DMS53 treated with DMSO at 0.1 percent for 48 hours (cell line): ENCODE data around the gene SLC12A7.

Experiments used
- DNase-seq: peaks from one replicate; lab custom pipeline; 2025; ENCODE audit not compliant: unreplicated experiment; lab: John Stamatoyannopoulos, UW

The SLC12A7 gene

DNA sequence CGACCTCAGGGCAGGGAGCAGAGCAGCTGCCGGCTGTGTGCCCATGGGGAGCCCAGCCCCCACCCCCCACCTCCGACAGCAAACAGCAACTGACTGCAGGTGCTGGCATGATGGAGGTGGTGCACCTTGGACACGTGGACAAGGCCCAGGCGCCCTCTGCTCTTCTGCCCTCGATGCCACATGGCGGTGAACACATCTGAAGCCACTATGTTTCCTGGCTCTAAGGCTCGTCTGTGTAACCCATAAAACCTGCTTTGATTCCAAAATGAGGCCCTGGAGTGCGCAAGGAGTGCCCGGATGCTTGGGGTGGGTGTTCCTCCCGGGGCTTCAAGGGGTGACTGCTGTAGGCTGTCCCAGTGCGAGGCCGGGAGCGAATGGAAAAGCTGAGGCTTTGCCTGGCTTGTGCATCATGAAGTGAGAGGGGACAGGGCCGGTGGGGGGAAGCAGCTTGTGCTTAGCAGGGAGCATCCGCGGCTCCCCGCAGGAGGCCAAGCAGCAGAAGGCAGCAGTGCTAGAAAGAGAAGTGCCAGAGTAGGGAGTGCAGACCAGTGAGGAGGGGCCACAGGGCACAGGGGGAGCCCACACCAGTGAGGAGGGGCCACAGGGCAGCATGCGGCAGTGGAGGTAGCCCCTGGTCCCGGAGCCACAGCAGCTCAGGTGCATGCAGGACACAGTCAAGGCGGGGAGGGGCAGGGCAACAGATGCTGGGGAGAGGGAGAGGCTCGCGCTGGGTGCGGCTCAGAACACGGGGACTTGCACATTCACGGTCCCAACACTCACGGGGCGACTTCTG lies 73.2 kb downstream of the SLC12A7 start:
- no peak for DNase-seq

DNA sequence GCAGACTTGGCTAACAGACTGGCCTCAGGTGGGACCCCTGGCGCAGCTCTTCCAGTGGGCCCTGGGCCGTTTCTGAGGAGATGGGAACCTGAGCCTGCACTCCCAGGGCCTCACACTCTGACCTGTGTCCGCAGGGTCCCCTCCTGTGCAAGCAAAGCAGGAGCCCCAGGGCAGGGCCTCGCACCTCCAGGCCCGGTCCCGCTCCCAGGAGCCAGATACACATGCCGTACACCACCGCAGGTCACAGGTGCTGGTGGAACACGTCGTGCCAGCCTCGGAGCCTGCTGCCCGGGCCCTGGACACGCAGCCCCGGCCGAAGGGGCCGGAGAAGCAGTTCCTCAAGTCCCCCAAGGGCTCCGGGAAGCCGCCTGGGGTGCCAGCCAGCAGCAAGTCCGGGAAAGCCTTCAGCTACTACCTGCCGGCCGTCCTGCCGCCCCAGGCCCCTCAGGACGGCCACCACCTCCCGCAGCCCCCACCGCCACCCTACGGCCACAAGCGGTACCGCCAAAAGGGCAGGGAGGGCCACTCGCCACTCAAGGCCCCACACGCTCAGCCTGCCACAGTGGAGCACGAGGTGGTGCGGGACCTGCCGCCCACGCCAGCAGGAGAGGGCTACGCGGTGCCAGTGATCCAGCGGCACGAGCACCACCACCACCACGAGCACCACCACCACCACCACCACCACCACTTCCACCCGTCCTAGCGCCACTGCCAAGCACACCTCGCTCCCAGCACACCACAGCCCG lies 74.0 kb downstream of the SLC12A7 start:
- DNase-seq, result no peak

DNA sequence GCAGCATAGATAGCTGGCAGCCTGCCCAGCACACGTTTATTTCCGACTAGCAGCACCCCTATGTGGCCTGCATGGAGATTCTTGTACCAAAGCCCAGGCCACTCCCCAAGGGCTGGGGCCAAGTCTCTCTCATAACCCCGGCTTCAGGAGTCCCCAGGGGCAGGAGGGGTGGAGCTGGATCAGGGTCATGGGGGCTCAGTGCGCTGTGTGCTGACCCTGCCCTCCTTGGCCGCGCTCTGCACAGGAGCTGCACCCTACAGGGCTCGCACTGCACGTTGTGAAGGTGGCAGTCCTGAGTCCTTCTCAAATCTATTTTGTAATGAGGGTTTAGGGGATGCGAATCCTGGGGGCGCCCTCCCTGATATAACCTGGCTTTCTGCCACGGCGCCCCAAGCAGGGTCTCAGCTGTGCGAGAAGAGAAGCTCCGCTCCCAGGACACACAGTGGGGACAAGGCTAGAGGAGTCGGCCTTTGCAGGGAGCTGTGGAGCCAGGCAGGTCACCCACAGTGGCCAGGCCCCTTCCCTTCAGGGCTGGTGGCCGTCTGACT lies 74.7 kb downstream of the SLC12A7 start:
- no peak for DNase-seq

DNA sequence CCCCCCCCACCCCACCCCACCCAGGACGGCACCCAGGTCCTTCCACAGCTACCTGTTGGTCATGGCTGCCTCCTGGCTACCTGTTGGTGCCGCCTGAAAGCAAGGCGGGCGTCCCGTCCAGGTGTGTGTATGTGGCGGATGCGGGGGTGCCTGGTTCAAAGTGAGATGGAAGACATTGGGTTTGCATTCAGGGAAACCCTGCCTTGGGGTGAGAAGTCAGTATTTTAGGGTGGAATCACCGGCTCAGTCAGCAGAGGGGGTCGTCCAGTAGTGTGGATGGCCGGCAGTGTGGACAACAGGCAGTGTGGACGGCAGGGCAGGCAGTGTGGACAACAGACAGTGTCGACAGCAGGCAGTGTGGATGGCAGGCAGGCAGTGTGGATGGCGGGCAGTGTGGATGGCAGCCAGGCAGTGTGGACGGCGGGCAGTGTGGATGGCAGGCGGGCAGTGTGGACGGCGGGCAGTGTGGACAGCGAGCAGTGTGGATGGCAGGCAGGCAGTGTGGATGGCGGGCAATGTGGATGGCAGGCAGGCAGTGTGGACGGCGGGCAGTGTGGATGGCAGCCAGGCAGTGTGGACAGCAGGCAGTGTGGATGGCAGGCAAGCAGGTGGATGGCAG lies 75.2 kb downstream of the SLC12A7 start:
- DNase-seq, result no peak

DNA sequence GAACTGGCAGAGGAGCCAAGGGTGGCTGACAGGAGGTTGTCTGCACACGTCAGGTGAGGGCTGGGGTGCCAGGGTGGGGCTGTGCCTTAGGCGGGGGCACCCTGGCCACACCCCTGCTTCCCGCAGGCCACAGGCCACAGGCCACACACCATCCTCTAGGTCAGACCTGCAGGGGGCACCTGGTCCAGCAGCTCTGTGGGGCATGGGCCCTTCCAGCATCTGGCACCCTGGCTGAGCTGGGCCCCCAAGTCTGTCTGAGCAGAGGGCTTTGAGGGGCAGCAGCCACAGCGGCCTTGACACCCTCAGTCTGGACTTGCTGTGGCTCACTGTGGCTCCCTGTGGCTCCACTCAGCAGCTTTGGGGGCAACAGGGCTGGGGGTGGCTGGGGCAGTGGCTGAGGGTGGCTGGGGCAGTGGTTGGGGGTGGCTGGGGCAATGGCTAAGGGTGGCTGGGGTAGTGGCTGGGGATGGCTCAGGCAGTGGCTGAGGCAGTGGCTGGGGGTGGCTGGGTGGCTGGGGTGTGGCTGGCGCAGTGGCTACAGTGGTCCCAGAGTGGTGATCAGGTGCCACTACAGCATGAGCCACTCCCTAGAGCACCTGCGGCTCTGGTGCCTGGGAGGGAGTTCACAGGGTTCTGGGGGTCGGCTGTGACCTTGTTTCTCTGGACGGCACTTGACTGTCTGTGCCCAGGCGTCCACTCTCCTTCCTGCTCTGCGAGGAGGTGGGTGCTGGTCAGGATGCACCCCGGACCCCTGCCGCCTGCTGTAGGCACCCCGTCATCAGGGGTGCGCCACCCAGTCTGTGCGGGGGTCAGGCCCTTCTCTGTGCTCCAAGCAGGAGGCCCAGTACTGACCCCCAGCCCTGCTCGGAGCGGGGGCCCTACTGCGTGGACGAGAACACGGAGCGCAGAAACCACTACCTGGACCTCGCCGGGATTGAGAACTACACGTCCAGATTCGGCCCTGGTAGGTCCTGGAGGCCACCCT lies 76.2 kb downstream of the SLC12A7 start:
- no peak for DNase-seq

DNA sequence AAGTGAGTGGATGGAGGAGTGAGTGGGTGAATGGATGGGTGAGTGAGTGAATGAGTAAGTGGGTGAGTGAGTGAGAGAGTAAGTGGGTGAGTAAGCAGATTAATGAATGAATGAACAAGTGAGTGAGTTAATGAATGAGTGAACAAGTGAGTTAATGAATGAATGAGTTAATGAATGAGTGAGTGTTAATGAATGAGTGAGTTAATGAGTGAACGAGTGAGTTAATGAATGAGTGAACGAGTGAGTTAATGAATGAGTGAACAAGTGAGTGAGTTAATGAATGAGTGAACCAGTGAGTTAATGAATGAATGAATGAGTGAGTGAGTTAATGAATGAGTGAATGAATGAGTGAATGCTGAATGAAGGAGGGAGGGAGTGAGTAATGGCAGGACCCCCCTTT lies 76.9 kb downstream of the SLC12A7 start:
- no peak for DNase-seq

DNA sequence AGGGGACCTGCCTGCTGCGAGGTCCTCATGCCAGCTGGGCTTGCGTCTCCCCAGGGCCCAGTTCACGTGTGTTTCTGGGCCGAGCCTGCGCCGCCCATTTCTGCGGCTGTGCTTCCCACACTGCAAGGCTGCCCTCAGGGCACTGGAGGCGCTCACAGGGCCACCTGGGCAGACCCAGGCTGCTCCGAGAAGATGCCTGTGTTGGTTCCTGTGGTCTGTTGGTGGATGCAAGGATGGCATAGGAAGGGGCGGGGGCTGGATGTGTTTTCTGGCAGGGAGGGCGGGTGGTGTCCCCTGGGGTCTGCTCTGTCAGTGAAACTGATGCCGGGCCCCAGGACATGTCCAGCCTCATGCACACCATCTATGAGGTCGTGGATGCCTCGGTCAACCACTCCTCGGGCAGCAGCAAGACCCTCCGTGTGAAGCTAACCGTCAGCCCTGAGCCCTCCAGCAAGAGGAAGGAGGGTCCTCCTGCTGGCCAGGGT lies 77.4 kb downstream of the SLC12A7 start:
- DNase-seq, result no peak

DNA sequence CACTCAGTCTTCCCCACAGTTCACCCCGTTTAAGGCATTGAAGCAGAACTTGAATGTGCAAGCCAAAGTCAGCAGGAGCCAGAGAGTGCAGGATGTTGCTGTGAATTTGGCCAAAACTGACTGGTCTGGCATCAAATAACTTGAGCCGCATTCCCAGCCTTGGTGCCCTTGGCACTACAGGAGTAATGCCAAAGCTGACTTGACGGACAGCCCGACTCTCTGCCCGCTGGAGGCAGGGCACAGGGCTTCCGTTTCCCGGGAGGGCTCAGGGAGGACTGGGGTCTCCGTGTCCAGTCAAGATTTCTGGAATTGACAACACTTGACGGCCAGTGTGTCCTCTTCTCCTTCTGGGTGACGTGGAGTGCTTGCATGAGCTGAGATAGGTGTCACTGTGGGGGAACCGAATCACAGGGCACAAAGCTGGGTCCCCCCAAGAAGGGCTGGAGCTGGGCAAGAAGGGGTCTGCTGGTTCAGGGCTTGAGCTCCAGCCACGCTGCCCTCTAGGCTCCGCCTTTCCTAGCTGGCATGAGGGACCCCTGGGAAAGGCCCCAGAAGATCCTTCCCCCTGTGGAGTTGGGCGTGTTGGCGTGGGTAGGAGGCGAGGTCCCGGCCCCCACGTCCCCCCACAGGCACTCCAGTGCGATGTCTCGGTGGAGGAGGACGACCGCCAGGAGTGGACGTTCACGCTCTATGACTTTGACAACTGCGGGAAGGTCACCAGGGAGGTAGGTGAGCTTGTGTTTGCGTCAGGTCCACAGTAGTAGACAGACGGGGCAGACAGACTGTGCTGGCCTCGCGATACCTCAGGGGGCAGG lies 78.0 kb downstream of the SLC12A7 start:
- DNase-seq, result no peak

DNA sequence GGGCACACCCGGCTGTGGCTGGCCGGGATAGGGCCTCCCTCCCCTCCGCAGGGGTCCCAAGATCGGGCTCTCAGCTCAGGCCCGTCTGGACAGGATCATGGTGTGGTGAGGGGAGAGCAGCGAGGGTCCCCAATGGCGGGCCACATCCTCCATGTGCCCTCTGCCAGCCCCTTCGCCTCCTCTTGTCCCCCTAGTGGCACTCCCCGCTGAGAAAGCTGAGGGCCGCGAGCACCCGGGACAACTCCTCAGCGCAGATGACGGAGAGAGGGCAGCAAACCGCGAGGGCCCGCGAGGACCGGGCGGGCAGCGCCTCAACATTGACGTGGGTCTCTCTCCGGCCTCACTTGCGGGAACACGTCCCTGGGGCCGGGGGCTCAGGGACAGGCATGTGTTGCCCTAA lies 78.7 kb downstream of the SLC12A7 start:
- DNase-seq, result no peak

DNA sequence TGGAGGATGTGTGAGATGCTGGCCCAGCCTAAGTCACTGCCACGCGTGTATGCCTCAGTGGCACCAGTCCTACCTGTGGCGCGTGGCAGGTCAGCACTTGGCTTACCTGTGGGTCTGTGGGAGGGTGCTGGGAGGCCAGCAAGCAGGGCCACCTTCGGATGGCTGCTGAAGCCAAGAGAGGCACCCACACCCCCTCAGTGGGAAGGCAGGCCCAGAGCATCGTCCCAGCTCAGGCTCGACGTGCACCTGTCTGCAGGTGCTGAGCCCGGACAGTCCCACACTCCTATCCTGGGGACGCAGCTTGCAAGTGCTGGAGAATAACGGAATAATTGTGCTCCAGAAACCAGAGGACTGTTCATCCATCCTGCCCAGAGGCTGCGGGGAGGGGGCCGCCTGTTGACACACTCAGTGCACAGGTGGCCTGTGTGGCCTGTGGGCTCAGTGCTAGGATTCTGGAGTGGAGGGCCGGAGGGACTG lies 79.3 kb downstream of the SLC12A7 start:
- no peak for DNase-seq

DNA sequence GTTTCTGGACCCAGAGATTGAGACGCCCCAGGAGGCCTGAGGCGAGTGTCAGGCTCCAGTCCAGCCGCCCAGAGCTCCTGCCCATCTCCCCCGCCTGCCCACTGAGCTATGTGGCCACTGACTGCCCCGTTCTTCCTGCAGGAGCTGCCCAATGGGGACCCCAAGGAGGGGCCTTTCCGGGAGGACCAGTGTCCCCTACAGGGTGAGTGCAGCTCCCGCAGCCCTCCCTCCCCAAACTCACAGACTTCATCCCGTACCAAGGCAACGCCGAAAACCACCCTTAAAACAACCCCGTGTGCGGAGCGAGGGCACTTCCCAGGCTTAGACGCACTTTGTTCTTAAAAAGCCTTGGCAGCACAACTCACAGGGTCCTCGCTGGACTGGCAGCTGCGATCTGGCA lies 79.9 kb downstream of the SLC12A7 start:
- DNase-seq, result no peak

DNA sequence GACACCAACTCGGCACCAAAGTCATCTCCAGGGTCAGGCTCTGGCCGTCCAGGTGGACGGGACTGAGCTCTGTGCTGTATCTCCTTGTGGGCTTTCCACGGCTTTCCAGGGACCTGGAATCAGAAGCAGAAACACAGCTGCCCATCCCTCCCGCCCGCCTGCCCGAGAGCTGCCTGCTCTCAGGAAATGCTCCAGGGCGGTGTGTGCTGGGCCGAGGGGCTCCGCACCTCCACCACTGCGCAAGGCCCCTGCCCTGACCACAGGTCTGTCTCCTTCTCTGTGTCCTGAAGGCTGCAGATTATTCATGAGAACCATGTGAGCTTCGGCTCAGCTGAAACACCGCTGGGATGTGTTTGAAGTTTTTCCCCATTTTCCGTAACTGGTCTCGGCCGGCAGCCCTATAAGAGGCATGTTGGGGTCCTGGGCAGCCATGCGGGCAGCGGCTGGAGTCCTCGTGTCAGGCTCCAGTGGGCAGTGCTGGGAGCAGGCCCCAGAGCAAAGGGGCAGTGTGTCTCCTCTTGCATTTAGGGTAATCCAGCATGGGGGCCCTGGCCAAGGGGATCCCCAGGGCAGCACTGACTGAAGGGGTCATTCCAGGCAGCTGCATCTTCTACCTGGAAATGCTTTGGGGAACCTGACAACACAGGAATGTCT lies 80.4 kb downstream of the SLC12A7 start:
- DNase-seq, result no peak

DNA sequence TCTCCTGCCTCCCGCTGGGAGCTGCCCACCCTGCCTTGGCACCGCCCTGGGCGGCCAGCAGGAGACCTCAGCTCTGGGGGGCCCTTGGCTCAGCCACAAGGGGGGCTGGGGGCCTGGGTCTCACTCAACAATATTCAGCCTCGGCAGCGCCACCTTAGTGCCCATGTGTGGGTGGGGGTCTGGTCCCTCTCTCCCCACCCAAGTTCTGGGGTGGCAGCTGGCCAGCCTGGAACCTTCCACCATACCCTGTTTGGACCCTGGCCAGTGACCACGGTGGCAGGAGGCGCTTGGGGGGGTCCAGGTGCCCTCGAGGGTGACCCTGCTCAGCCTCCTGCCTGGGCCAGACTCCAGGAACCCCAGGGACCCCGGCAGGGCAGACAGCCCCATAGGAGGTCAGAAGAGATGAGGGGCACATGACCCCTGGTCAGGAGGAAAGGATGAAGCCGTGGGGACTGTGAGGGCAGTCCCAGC lies 81.0 kb downstream of the SLC12A7 start:
- no peak for DNase-seq

DNA sequence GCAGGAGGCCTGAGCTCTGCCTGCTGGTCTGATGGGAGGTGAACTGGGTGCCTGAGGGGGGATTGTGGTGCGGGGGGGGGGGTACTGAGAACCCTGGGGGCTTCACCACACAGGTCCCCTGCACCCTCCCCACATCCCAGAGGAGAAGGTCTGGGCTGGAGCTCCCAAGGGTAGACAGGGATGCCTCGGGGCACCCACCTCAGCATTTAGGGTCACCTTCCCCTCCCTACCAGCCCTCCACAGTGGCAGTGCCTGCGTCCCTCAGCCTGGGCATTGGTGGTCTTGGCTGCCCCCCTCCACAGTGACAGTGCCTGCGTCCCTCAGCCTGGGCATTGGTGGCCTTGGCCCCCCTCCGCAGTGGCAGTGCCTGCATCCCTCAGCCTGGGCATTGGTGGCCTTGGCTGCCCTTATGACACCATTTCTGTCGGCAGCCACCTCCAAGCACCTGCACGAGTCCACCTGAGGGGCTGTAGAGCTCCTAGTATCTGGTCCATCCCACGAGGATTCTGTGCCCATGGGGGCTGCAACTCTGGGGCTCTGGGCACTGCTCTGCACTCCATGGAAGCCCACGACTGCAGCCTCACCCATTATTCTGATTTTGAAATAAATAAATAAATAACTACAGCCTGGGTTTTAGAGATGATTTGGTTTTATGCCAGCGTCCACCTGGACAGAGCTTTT lies 81.8 kb downstream of the SLC12A7 start:
- DNase-seq, result no peak

DNA sequence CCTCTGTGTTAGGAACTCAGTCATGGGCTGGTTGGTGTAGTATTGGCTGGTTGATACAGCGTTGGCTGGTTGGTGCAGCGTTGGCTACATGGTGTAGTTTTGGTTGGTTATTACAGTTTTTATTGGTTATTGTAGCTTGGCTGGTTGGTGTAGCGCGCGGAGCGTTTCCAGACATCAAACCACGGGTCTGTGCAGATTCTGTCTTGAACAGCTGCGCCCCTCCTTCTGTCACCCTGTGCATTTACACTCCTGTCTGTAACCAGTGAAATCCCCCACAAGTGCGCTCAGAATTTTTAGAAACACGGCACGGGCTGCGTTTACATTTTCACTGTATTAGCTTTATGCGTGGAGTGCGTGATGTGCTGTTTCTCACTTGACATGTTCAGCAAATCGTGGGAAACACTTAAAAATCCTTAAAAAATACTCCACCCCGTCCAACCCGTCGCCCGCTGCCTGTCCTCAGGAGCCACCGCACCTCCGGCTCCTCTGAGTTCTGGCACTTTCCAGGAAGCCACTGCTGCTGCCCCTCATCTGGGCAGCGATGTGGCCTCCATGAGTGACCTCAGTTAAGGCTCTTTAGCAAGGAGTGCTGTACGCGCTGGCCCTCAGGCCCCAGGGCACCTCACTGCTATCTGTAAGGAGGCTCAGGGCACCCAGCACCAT lies 82.5 kb downstream of the SLC12A7 start:
- DNase-seq, result no peak

DNA sequence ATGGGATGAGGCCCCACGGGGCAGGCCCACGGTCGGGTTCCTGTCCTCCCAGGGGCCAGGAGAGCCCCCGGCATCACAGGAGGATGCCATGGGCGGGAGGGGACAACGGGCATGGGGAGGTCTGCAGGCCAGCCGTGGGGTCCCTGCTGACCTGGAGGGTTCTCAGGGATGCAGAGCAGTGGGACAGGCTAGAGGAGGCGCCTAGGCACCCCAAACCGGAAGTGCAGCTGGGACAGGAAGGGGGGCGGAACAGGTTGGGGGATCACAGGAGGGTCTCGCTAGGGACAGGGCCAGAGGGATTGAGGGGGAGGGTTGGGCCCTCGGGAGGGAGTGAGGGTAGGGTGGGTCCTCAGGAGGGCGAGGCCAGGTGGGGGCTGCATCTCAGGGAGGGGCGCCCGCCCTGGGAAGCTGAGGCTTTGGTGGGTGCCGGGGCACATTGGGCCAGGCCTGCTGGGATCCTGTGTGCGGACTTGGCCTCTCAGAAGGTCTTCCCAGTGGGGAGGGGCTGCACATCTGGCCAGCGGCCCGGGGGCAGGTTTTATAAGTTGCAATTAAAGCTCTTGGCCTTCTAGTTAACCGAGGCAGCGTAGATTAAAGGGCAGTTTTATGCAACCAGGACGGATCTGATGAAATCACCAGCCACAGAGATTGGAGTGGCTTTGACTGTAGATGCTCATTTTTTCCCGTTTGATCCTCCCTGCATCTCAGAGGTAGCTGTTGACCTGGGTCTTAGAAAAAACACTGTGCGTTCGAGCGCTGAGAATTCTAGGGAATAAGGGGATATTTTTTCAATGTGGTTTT lies 83.2 kb downstream of the SLC12A7 start:
- DNase-seq, result no peak
